Measurements from ENCODE around the gene VPS13D.
"Not testable (repeated sequence)": the region's sequence is repeated elsewhere in the genome, so short reads cannot be mapped to it uniquely, and the experiment has no call there.

VPS13D gene

GRCh38 chr1:12537906-12538461 is 308.2 kb downstream of the VPS13D start:
- no peaks in the 10 kb centered on the region for H3K79me2 ChIP-seq (ENCODE audit: control insufficient read depth, insufficient read depth, low read length, unreplicated experiment)

DNA sequence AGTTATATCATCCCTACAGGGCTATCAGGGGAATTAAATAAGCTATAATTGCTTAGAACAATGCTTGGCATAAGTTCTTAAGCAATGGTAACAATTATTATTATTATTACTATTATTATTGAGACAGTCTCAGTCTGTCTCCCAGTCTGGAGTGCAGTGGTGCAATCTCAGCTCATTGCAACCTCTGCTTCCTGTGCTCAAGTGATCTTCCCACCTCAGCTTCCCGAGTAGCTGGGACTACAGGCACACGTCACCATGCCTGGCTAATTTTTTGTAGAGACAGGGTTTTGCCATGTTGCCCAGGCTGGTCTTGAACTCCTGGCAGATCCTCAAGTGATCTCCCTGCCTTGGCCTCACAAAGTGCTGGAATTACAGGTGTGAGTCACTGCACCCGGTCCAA is 308.7 kb downstream of the VPS13D start:
- H3K4me3 ChIP-seq (ENCODE audit: low read depth, low read length); H3K4me1 ChIP-seq (ENCODE audit: control insufficient read depth, insufficient read depth, low read length, unreplicated experiment); H3K36me3 ChIP-seq (ENCODE audit: insufficient read depth, low read length); H3K79me2 ChIP-seq (ENCODE audit: control insufficient read depth, insufficient read depth, low read length, unreplicated experiment); H3K27ac ChIP-seq (ENCODE audit: low read depth, low read length); H3K27me3 ChIP-seq (ENCODE audit: insufficient read depth, low read length); H2AFZ ChIP-seq (ENCODE audit: low read length, unreplicated experiment): not testable (repeated sequence)

More at GRCh38 chr1:12537906-12538461, 308.2 kb downstream of the VPS13D start:
- H3K4me3 ChIP-seq (ENCODE audit: low read depth, low read length), result no peak overlapping the region
- no peak overlapping the region for H2AFZ ChIP-seq (ENCODE audit: low read length, unreplicated experiment)
- H3K4me1 ChIP-seq (ENCODE audit: control insufficient read depth, insufficient read depth, low read length, unreplicated experiment), result peaks cover 5% of the 10 kb centered on the region
- H3K27me3 ChIP-seq (ENCODE audit: insufficient read depth, low read length), result peaks cover 9% of the 10 kb centered on the region; the same call in 1 of the 2 replicates
- no peaks in the 10 kb centered on the region for H3K36me3 ChIP-seq (ENCODE audit: insufficient read depth, low read length)
- no peak overlapping the region for H3K27ac ChIP-seq (ENCODE audit: low read depth, low read length)

- Histone ChIP-seq H3K27ac (ENCODE audit: low read depth, low read length) (no peak overlapping the region), H3K79me2 (ENCODE audit: control insufficient read depth, insufficient read depth, low read length, unreplicated experiment) (no peaks in the 10 kb centered on the region), H3K4me1 (ENCODE audit: control insufficient read depth, insufficient read depth, low read length, unreplicated experiment) (peaks cover 5% of the 10 kb centered on the region), H3K36me3 (ENCODE audit: insufficient read depth, low read length) (no peaks in the 10 kb centered on the region), H2AFZ (ENCODE audit: low read length, unreplicated experiment) (no peak overlapping the region), H3K4me3 (ENCODE audit: low read depth, low read length) (no peak overlapping the region), H3K27me3 (ENCODE audit: insufficient read depth, low read length) (peaks cover 9% of the 10 kb centered on the region; the same call in 1 of the 2 replicates)
These were observed 309.5 kb downstream of the VPS13D start for GRCh38 chr1:12539320-12539704.

DNA sequence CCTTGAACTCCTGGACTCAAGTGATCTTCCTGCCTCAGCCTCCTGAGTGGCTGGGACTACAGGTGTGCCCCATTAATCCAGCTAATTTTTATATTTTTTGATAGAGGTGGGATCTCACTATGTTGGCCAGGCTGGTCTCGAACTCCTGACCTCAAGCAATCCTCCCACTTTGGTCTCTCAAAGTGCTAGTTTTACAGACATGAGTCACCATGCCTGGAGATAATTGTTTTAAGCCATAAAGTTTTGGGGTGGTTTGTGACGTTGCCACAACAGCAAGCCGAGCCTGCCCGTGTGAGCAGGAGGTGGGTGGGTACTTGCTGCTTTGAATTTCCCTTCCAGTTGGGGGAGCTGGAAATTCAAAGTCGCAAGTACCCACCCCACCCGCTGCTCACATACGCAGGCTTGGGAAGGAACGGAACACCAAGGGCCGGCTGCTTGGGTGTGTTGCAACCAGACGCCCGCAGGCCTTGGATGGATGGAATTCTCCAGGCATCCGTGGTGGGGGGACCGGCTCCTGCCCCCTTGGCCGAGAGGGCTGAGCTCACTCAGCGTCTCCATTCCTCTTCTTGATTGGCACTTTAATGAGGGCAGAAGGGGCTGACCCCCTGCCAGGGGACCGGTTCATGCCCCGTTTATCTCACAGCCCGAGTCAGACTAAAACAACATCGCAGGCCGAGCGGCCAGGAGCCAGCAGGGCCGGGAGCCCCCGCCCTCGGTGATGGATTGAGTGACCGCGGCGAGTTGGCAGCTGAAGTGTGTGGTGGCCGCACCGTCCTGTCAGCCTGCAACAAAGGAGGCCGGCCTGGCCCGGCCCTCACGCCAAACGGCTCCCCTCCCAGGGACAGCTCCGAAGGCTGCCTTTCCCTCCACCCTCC is 310.1 kb downstream of the VPS13D start:
- no peak overlapping the region for H3K4me3 ChIP-seq (ENCODE audit: low read depth, low read length)
- H3K27ac ChIP-seq (ENCODE audit: low read depth, low read length), result peak overlapping the region; percentile 35; the same call in 1 of the 2 replicates
- peak overlapping the region; percentile 67 for H2AFZ ChIP-seq (ENCODE audit: low read length, unreplicated experiment)
- peaks cover 5% of the 10 kb centered on the region for H3K4me1 ChIP-seq (ENCODE audit: control insufficient read depth, insufficient read depth, low read length, unreplicated experiment)
- no peaks in the 10 kb centered on the region for H3K79me2 ChIP-seq (ENCODE audit: control insufficient read depth, insufficient read depth, low read length, unreplicated experiment)
- H3K27me3 ChIP-seq (ENCODE audit: insufficient read depth, low read length), result peaks cover 9% of the 10 kb centered on the region; the same call in 1 of the 2 replicates
- no peaks in the 10 kb centered on the region for H3K36me3 ChIP-seq (ENCODE audit: insufficient read depth, low read length)

DNA sequence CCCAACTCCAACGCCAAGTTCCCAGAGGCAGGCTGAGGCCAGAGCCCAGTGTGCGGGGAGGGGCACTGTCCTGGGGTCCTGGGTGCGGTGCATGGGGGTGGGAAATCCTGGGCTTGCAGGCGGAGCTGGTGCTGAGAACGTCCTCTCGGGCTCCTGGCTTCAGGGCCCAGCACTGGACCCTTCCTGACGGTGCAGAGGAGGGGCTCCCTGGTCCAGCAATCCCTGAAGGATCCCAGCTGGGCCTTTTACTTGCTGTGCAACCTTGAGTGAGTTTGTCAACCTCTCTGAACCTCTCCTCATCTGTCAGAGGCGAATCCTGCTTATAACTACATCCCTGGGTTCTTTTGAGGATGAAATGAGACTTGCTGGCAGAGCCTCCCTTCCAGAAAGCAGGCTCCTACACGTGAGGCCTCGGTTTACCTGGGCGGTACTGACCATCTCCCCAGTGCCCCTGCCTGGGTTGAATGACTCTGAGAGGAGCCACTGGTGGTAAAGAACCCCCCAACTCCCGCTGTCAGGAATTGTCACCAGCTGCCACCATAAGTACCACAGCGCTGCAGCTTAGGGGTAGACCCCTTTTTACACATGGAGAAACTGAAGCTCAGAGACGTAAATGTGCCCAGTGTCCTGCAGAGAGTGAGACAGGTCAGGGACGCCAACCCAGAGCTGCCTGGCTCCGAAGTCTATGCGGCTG is 310.9 kb downstream of the VPS13D start:
- H3K79me2 ChIP-seq (ENCODE audit: control insufficient read depth, insufficient read depth, low read length, unreplicated experiment), result no peaks in the 10 kb centered on the region
- no peaks in the 10 kb centered on the region for H3K36me3 ChIP-seq (ENCODE audit: insufficient read depth, low read length)
- H2AFZ ChIP-seq (ENCODE audit: low read length, unreplicated experiment), result peak overlapping the region; percentile 67
- peak overlapping the region; percentile 35; the same call in 1 of the 2 replicates for H3K27ac ChIP-seq (ENCODE audit: low read depth, low read length)
- H3K4me3 ChIP-seq (ENCODE audit: low read depth, low read length), result no peak overlapping the region
- H3K27me3 ChIP-seq (ENCODE audit: insufficient read depth, low read length), result peaks cover 7% of the 10 kb centered on the region; the same call in 1 of the 2 replicates
- H3K4me1 ChIP-seq (ENCODE audit: control insufficient read depth, insufficient read depth, low read length, unreplicated experiment), result peaks cover 5% of the 10 kb centered on the region

- Histone ChIP-seq H3K27ac (ENCODE audit: low read depth, low read length) (no peak overlapping the region), H3K4me1 (ENCODE audit: control insufficient read depth, insufficient read depth, low read length, unreplicated experiment) (peaks cover 5% of the 10 kb centered on the region)
These were observed 311.7 kb downstream of the VPS13D start for GRCh38 chr1:12541274-12542137.

GRCh38 chr1:12542138-12542465 is 312.3 kb downstream of the VPS13D start:
- H2AFZ ChIP-seq (ENCODE audit: low read length, unreplicated experiment), result no peak overlapping the region
- no peak overlapping the region for H3K4me3 ChIP-seq (ENCODE audit: low read depth, low read length)
- H3K79me2 ChIP-seq (ENCODE audit: control insufficient read depth, insufficient read depth, low read length, unreplicated experiment), result no peaks in the 10 kb centered on the region
- no peaks in the 10 kb centered on the region for H3K36me3 ChIP-seq (ENCODE audit: insufficient read depth, low read length)
- H3K4me1 ChIP-seq (ENCODE audit: control insufficient read depth, insufficient read depth, low read length, unreplicated experiment), result peaks cover 5% of the 10 kb centered on the region
- no peak overlapping the region for H3K27ac ChIP-seq (ENCODE audit: low read depth, low read length)
- peaks cover 7% of the 10 kb centered on the region; the same call in 1 of the 2 replicates for H3K27me3 ChIP-seq (ENCODE audit: insufficient read depth, low read length)

More at GRCh38 chr1:12541274-12542137, 311.7 kb downstream of the VPS13D start:
- Histone ChIP-seq H3K4me3 (ENCODE audit: low read depth, low read length) (no peak overlapping the region), H3K36me3 (ENCODE audit: insufficient read depth, low read length) (no peaks in the 10 kb centered on the region), H3K79me2 (ENCODE audit: control insufficient read depth, insufficient read depth, low read length, unreplicated experiment) (no peaks in the 10 kb centered on the region), H2AFZ (ENCODE audit: low read length, unreplicated experiment) (no peak overlapping the region), H3K27me3 (ENCODE audit: insufficient read depth, low read length) (peaks cover 7% of the 10 kb centered on the region; the same call in 1 of the 2 replicates)

DNA sequence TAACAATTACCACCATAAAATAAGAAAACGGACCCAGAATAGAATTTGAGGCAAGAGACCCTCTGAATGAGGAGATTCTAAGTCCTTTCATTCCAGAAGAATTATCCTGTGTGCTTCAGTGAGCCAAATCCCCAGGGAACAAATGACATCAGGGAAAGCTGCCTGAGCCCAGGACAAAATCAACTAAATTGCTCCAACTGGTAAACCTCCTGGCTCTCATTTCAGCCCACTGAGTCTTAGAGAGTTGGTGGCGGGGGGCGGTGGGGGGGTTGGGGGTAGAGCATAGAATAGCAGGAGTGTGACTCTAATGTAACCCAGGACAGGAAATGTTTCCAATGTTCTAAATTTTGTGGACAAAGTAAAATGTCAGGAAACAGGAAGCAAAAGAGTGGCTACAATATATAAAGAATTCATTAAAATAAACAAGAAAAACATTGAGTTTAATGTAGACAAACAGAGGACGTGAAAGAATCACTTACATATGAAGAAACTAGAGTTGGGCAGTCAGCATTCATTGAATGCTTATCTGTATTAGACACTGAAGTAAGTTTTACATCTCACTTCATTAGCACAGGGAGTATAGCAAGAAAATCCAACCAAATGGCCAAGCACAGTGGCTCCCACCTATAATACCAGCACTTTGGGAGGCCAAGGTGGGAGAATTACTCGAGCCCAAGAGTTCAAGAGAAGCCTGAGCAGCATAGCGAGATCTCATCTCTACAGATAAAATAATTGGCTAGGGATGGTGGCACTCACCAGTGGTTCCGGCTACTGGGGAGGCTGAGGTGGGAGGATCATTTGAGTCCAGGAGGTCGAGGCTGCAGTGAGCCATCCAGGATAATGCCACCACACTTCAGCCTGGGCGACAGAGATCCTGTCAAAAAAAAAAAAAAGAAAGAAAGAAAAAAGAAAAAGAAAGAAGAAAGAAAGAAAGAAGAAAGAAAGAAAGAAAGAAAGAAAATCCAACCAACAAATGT is 313.1 kb downstream of the VPS13D start:
- no peaks in the 10 kb centered on the region for H3K36me3 ChIP-seq (ENCODE audit: insufficient read depth, low read length)
- no peak overlapping the region for H3K4me3 ChIP-seq (ENCODE audit: low read depth, low read length)
- no peak overlapping the region for H2AFZ ChIP-seq (ENCODE audit: low read length, unreplicated experiment)
- H3K27me3 ChIP-seq (ENCODE audit: insufficient read depth, low read length), result no peaks in the 10 kb centered on the region
- no peaks in the 10 kb centered on the region for H3K79me2 ChIP-seq (ENCODE audit: control insufficient read depth, insufficient read depth, low read length, unreplicated experiment)
- no peak overlapping the region for H3K27ac ChIP-seq (ENCODE audit: low read depth, low read length)
- H3K4me1 ChIP-seq (ENCODE audit: control insufficient read depth, insufficient read depth, low read length, unreplicated experiment), result peaks cover 5% of the 10 kb centered on the region

GRCh38 chr1:12543740-12544154 is 313.9 kb downstream of the VPS13D start:
- no peak overlapping the region for H2AFZ ChIP-seq (ENCODE audit: low read length, unreplicated experiment)
- H3K27ac ChIP-seq (ENCODE audit: low read depth, low read length), result no peak overlapping the region
- H3K27me3 ChIP-seq (ENCODE audit: insufficient read depth, low read length), result no peaks in the 10 kb centered on the region
- H3K79me2 ChIP-seq (ENCODE audit: control insufficient read depth, insufficient read depth, low read length, unreplicated experiment), result no peaks in the 10 kb centered on the region
- H3K4me1 ChIP-seq (ENCODE audit: control insufficient read depth, insufficient read depth, low read length, unreplicated experiment), result peaks cover 5% of the 10 kb centered on the region
- no peaks in the 10 kb centered on the region for H3K36me3 ChIP-seq (ENCODE audit: insufficient read depth, low read length)
- no peak overlapping the region for H3K4me3 ChIP-seq (ENCODE audit: low read depth, low read length)

All from ACC112 (cell line).